HepG2 (cell line): ENCODE measurements around the gene CDH13. TPM values are rescaled to one million over a fixed set of nuclear protein-coding genes. Genes with fewer than 3 reads are reported as not detected.
A peak's percentile ranks its signal among the peaks of the same experiment; 100 is the strongest.

ENCODE experiments used
- CREB3 ChIP-seq: sonication (generic); formaldehyde crosslinking; IDR thresholded peaks from 2 replicates; pipeline ENCODE4 v1.5.0; 2020; ENCODE audit warnings: missing genetic modification reagents
- DNMT3B ChIP-seq: conservative IDR thresholded peaks from 2 replicates; pipeline ENCODE4 v1.6.1; 2016; ENCODE audit warnings: missing biosample characterization, control low read depth
- DRAP1 ChIP-seq: IDR thresholded peaks from 2 replicates; pipeline ENCODE4 v1.6.1; 2016; ENCODE audit warnings: missing genetic modification reagents, missing compliant biosample characterization
- ELF3 ChIP-seq: IDR thresholded peaks from 2 replicates; pipeline ENCODE4 v1.6.1; 2016; ENCODE audit warnings: missing genetic modification reagents, missing compliant biosample characterization
- GABPB1 ChIP-seq: IDR thresholded peaks from 2 replicates; pipeline ENCODE4 v1.6.1; 2016; ENCODE audit warnings: mild to moderate bottlenecking, missing genetic modification reagents, moderate library complexity, missing compliant biosample characterization
- HDAC2 ChIP-seq: sonication (generic); formaldehyde crosslinking; IDR thresholded peaks from 2 replicates; pipeline ENCODE4 v1.4.0; 2020; ENCODE audit warnings: missing genetic modification reagents
- HMGA1 ChIP-seq: sonication (generic); formaldehyde crosslinking; conservative IDR thresholded peaks from 2 replicates; pipeline ENCODE4 v1.4.0; 2020; ENCODE audit warnings: missing genetic modification reagents
- HNRNPLL ChIP-seq: fragments of 200-400 bp; formaldehyde crosslinking; IDR thresholded peaks from 2 replicates; pipeline ENCODE4 v1.6.1; 2017; ENCODE audit warnings: mild to moderate bottlenecking, low read depth, low read length; ENCODE audit not compliant: poor library complexity, severe bottlenecking
- ISL2 ChIP-seq: sonication (generic); formaldehyde crosslinking; IDR thresholded peaks from 2 replicates; pipeline ENCODE4 v1.5.0; 2020; ENCODE audit warnings: missing genetic modification reagents
- KAT8 ChIP-seq: IDR thresholded peaks from 2 replicates; pipeline ENCODE4 v1.6.1; 2016; ENCODE audit warnings: missing genetic modification reagents, missing compliant biosample characterization
- KDM6A ChIP-seq: IDR thresholded peaks from 2 replicates; pipeline ENCODE4 v1.6.1; 2016; ENCODE audit warnings: low read depth
- MEF2D ChIP-seq: sonication (generic); formaldehyde crosslinking; IDR thresholded peaks from 2 replicates; pipeline ENCODE4 v1.5.1; 2020; ENCODE audit warnings: mild to moderate bottlenecking, missing genetic modification reagents
- NCOA5 ChIP-seq: sonication (generic); formaldehyde crosslinking; IDR thresholded peaks from 2 replicates; pipeline ENCODE4 v1.4.0; 2020; ENCODE audit warnings: missing genetic modification reagents
- NR2F2 ChIP-seq: IDR thresholded peaks from 2 replicates; pipeline ENCODE4 v1.6.1; 2012; ENCODE audit warnings: low read depth, inconsistent platforms, borderline replicate concordance
- RXRB ChIP-seq: IDR thresholded peaks from 2 replicates; pipeline ENCODE4 v1.6.1; 2016; ENCODE audit warnings: borderline replicate concordance, missing genetic modification reagents, missing compliant biosample characterization
- YEATS2 ChIP-seq: sonication (generic); formaldehyde crosslinking; IDR thresholded peaks from 2 replicates; pipeline ENCODE4 v1.4.0; 2020; ENCODE audit warnings: missing genetic modification reagents, borderline replicate concordance
- ZBTB20 ChIP-seq: sonication (generic); formaldehyde crosslinking; IDR thresholded peaks from 2 replicates; pipeline ENCODE4 v1.8.1; 2023; ENCODE audit warnings: missing genetic modification reagents, low read depth, mild to moderate bottlenecking, borderline replicate concordance
- ZFX ChIP-seq: sonication (generic); formaldehyde crosslinking; IDR thresholded peaks from 2 replicates; pipeline ENCODE4 v1.4.0; 2020; ENCODE audit warnings: mild to moderate bottlenecking, low read depth, missing genetic modification reagents, moderate library complexity
- ZMYM3 ChIP-seq: sonication (generic); formaldehyde crosslinking; IDR thresholded peaks from 2 replicates; pipeline ENCODE4 v1.5.1; 2020; ENCODE audit warnings: mild to moderate bottlenecking, missing genetic modification reagents
- ZNF224 ChIP-seq: sonication (generic); formaldehyde crosslinking; IDR thresholded peaks from 2 replicates; pipeline ENCODE4 v1.5.0; 2020; ENCODE audit warnings: mild to moderate bottlenecking, missing genetic modification reagents
- ZNF235 ChIP-seq: sonication (generic); formaldehyde crosslinking; IDR thresholded peaks from 2 replicates; pipeline ENCODE4 v1.8.1; 2023; ENCODE audit warnings: mild to moderate bottlenecking, missing genetic modification reagents, borderline replicate concordance
- ZNF350 ChIP-seq: sonication (generic); formaldehyde crosslinking; IDR thresholded peaks from 2 replicates; pipeline ENCODE4 v1.4.0; 2020; ENCODE audit warnings: mild to moderate bottlenecking, low read depth, missing genetic modification reagents, borderline replicate concordance
- ZNF703 ChIP-seq: sonication (generic); formaldehyde crosslinking; IDR thresholded peaks from 2 replicates; pipeline ENCODE4 v1.5.1; 2020; ENCODE audit warnings: missing genetic modification reagents, mild to moderate bottlenecking, moderate library complexity, borderline replicate concordance
- polyA plus RNA-seq, 8 experiments: library from polyadenylated mRNA; depleted of rRNA in 3 of 8; stranded (reverse) in 7 of 8; unstranded in 1 of 8; fragments of >200 nt; fragmentation: Illumina TruSeq in 4 of 8; extraction: Trizol in 4 of 8; gene quantifications; 2 replicates each; pipeline versions ENCODE4 v1.2.1 to v1.2.3, GENCODE V29; 2011 to 2016; ENCODE audit warnings: low read depth in 4 of 8, missing spikeins in 1 of 8, mixed read lengths in 1 of 8; ENCODE audit not compliant: insufficient read depth in 1 of 8
- total RNA-seq, 5 experiments: library from RNA; depleted of rRNA; stranded (reverse); fragments of >200 nt; fragmentation: Illumina TruSeq; extraction: Trizol; gene quantifications; 2 replicates each; pipeline ENCODE4 v1.2.3, GENCODE V29; 2016; ENCODE audit warnings: low read depth in 1 of 5
- TF ChIP-seq, protein P1 (sequence below): sonication (generic); formaldehyde crosslinking; IDR thresholded peaks from 2 replicates; pipeline ENCODE4 v1.5.1; 2020; ENCODE audit warnings: mild to moderate bottlenecking, missing genetic modification reagents
- TF ChIP-seq, protein P2 (sequence below): sonication (generic); IDR thresholded peaks from 2 replicates; pipeline ENCODE4 v1.6.1; 2016; ENCODE audit warnings: low read depth, borderline replicate concordance

Gene CDH13
- total and polyA plus RNA-seq, 2 of the 13 experiments (the other 11 are each of a cell fraction or from before 2014, with no cell fraction given) = not detected

DNA sequence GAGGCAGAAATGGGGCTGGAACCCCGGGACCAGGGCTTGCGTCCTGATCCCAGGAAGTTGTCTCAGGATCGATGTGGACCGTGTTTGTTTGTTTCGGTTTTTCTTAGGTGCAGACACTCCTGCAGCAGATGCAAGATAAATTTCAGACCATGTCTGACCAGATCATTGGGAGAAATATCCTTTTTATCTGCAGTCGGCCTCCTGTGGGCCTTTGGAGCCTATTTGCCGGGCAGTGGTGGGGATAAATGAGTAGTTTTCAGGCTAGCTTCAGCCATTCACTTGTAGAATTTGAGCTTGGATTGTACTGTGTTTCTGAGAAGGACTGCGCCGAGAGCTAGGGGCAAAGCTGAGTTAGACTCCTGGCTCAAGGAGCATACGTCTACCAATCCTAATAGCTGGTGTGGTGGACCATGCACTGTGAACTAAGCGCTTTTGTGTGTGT, 1181.8 kb downstream of the CDH13 start (continued):
- TF ChIP-seq, protein P1, sequence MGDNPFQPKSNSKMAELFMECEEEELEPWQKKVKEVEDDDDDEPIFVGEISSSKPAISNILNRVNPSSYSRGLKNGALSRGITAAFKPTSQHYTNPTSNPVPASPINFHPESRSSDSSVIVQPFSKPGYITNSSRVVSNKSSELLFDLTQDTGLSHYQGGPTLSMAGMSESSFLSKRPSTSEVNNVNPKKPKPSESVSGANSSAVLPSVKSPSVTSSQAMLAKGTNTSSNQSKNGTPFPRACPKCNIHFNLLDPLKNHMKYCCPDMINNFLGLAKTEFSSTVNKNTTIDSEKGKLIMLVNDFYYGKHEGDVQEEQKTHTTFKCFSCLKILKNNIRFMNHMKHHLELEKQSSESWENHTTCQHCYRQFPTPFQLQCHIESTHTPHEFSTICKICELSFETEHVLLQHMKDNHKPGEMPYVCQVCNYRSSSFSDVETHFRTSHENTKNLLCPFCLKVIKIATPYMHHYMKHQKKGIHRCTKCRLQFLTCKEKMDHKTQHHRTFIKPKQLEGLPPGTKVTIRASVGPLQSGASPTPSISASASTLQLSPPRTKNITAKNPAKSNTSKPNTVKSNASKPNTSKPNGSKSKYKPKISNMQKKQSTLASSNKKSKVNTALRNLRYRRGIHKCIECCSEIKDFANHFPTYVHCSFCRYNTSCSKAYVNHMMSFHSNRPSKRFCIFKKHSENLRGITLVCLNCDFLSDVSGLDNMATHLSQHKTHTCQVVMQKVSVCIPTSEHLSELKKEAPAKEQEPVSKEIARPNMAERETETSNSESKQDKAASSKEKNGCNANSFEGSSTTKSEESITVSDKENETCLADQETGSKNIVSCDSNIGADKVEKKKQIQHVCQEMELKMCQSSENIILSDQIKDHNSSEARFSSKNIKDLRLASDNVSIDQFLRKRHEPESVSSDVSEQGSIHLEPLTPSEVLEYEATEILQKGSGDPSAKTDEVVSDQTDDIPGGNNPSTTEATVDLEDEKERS (CRISPR knock-in tag) = peak; percentile 57; the same call in 1 of the 2 replicates
- TF ChIP-seq DNMT3B (CRISPR knock-in tag) (0 out of 2 replicates have a peak, but pooled peaks have one; percentile 69), MEF2D (CRISPR knock-in tag) (0 out of 2 replicates have a peak, but pooled peaks have one; percentile 42), ELF3 (CRISPR knock-in tag) (0 out of 2 replicates have a peak, but pooled peaks have one; percentile 15), ZBTB20 (CRISPR knock-in tag) (0 out of 2 replicates have a peak, but pooled peaks have one; percentile 23), YEATS2 (peak; percentile 39; the same call in 1 of the 2 replicates), ZNF703 (CRISPR knock-in tag) (0 out of 2 replicates have a peak, but pooled peaks have one; percentile 16), HMGA1 (no peak), GABPB1 (CRISPR knock-in tag) (no peak), DRAP1 (peak; percentile 51; the same call in 1 of the 2 replicates), CREB3 (CRISPR knock-in tag) (0 out of 2 replicates have a peak, but pooled peaks have one; percentile 6), ZNF224 (CRISPR knock-in tag) (peak; percentile 81; the same call in 1 of the 2 replicates), ZMYM3 (CRISPR knock-in tag) (peak; percentile 54; the same call in 1 of the 2 replicates), HNRNPLL (no peak), KAT8 (CRISPR knock-in tag) (no peak), HDAC2 (CRISPR knock-in tag) (no peak), ISL2 (CRISPR knock-in tag) (0 out of 2 replicates have a peak, but pooled peaks have one; percentile 10), RXRB (0 out of 2 replicates have a peak, but pooled peaks have one; percentile 4), NR2F2 (0 out of 2 replicates have a peak, but pooled peaks have one; percentile 28), ZNF350 (CRISPR knock-in tag) (0 out of 2 replicates have a peak, but pooled peaks have one; percentile 31), NCOA5 (CRISPR knock-in tag) (0 out of 2 replicates have a peak, but pooled peaks have one; percentile 26), KDM6A (0 out of 2 replicates have a peak, but pooled peaks have one; percentile 7), ZFX (CRISPR knock-in tag) (no peak), ZNF235 (CRISPR knock-in tag) (no peak)
- TF ChIP-seq, protein P2, sequence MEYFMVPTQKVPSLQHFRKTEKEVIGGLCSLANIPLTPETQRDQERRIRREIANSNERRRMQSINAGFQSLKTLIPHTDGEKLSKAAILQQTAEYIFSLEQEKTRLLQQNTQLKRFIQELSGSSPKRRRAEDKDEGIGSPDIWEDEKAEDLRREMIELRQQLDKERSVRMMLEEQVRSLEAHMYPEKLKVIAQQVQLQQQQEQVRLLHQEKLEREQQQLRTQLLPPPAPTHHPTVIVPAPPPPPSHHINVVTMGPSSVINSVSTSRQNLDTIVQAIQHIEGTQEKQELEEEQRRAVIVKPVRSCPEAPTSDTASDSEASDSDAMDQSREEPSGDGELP = 0 out of 2 replicates have a peak, but pooled peaks have one; percentile 47
